Neural progenitor cell (in vitro differentiated cells): ENCODE results near the gene TFDP1.

ENCODE experiments used
- CTCF ChIP-seq: fragments of 200-600 bp; sonication (generic); IDR thresholded peaks from 2 replicates; pipeline ENCODE4 v1.5.1; 2017; ENCODE audit warnings: antibody characterized with exemption, mild to moderate bottlenecking
- EZH2 ChIP-seq: fragments of 200-600 bp; sonication (generic); IDR thresholded peaks from 2 replicates; pipeline ENCODE4 v1.6.1; 2017; ENCODE audit warnings: antibody characterized with exemption, mild to moderate bottlenecking, moderate library complexity
- EZH2phosphoT487 ChIP-seq: fragments of 200-600 bp; sonication (generic); IDR thresholded peaks from 2 replicates; pipeline ENCODE4 v1.6.1; 2017; ENCODE audit warnings: antibody characterized with exemption

GRCh38 chr13:113552079-113552478, 32.5 kb upstream of the TFDP1 start:
- TF ChIP-seq EZH2 (no peak), CTCF (no peak), EZH2phosphoT487 (no peak)
